IPS-11a (cell line): Measurements from ENCODE around the gene PPIG.
"Not testable (repeated sequence)": the region's sequence is repeated elsewhere in the genome, so short reads cannot be mapped to it uniquely, and the experiment has no call there.

Source experiments
- H3K4me3 ChIP-seq: one replicate; pipeline ENCODE4 v1.5.1; 2013; ENCODE audit warnings: low read depth, low read length, control low read depth

PPIG gene

GRCh38 chr2:169590804-169591203 is 6.7 kb downstream of the PPIG start:
- H3K4me3 ChIP-seq, result no peak overlapping the region

- H3K4me3 ChIP-seq, result not testable (repeated sequence)
Measured at GRCh38 chr2:169596546-169596945, 12.4 kb downstream of the PPIG start.

- H3K4me3 ChIP-seq, result no peak overlapping the region
Measured at GRCh38 chr2:169598982-169599381, 14.8 kb downstream of the PPIG start.

- no peak overlapping the region for H3K4me3 ChIP-seq
Measured at GRCh38 chr2:169599568-169599967, 15.4 kb downstream of the PPIG start.

- H3K4me3 ChIP-seq, result no peak overlapping the region
Measured at GRCh38 chr2:169609264-169609663, 25.1 kb downstream of the PPIG start.

GRCh38 chr2:169613876-169614275 is 29.7 kb downstream of the PPIG start:
- H3K4me3 ChIP-seq, result no peak overlapping the region

GRCh38 chr2:169615982-169616381 is 31.8 kb downstream of the PPIG start:
- not testable (repeated sequence) for H3K4me3 ChIP-seq

GRCh38 chr2:169619946-169620345 is 35.8 kb downstream of the PPIG start:
- H3K4me3 ChIP-seq, result no peak overlapping the region

- H3K4me3 ChIP-seq, result no peak overlapping the region
Measured at GRCh38 chr2:169620509-169620908, 36.4 kb downstream of the PPIG start.

- no peak overlapping the region for H3K4me3 ChIP-seq
Measured at GRCh38 chr2:169623235-169623634, 39.1 kb downstream of the PPIG start.

GRCh38 chr2:169625781-169626180 is 41.6 kb downstream of the PPIG start:
- no peak overlapping the region for H3K4me3 ChIP-seq

- H3K4me3 ChIP-seq, result no peak overlapping the region
Measured at GRCh38 chr2:169636440-169637097, 52.4 kb downstream of the PPIG start.

- no peak overlapping the region for H3K4me3 ChIP-seq
Measured at GRCh38 chr2:169637620-169638019, 53.5 kb downstream of the PPIG start.

- no peak overlapping the region for H3K4me3 ChIP-seq
Measured at GRCh38 chr2:169640104-169640503, 56.0 kb downstream of the PPIG start.

- H3K4me3 ChIP-seq, result no peak overlapping the region
Measured at GRCh38 chr2:169641464-169641863, 57.3 kb downstream of the PPIG start.

GRCh38 chr2:169644173-169644572 is 60.0 kb downstream of the PPIG start:
- no peak overlapping the region for H3K4me3 ChIP-seq

GRCh38 chr2:169647496-169647895 is 63.3 kb downstream of the PPIG start:
- H3K4me3 ChIP-seq, result no peak overlapping the region

GRCh38 chr2:169649278-169649677 is 65.1 kb downstream of the PPIG start:
- H3K4me3 ChIP-seq, result no peak overlapping the region

- no peak overlapping the region for H3K4me3 ChIP-seq
Measured at GRCh38 chr2:169653636-169654035, 69.5 kb downstream of the PPIG start.

- no peak overlapping the region for H3K4me3 ChIP-seq
Measured at GRCh38 chr2:169656164-169656563, 72.0 kb downstream of the PPIG start.

- H3K4me3 ChIP-seq, result no peak overlapping the region
Measured at GRCh38 chr2:169658877-169659276, 74.7 kb downstream of the PPIG start.

- H3K4me3 ChIP-seq, result no peak overlapping the region
Measured at GRCh38 chr2:169659320-169659719, 75.2 kb downstream of the PPIG start.

GRCh38 chr2:169661265-169661664 is 77.1 kb downstream of the PPIG start:
- no peak overlapping the region for H3K4me3 ChIP-seq
